GM23338 (cell line): Measurements from ENCODE around the gene NTNG2. TPM values are rescaled to one million over a fixed set of nuclear protein-coding genes. Genes with fewer than 3 reads are reported as not detected.

Source experiments
- ATAC-seq: fragments of 200-7000 bp; cut with Tn5 transposase; 3 replicates; pipeline ENCODE4 v1.9.1; 2020
- DNase-seq: peaks from one replicate; pipeline ENCODE4 v3.0.0-alpha.2; 2015; ENCODE audit warnings: low spot score
- H2AFZ ChIP-seq: fragments of 200-600 bp; sonication (generic); 2 replicates; pipeline ENCODE4 v1.8.0; 2016; ENCODE audit warnings: antibody characterized with exemption, mild to moderate bottlenecking, moderate library complexity
- H3F3A ChIP-seq: fragments of 200-600 bp; sonication (generic); replicated peaks from 2 replicates; pipeline ENCODE4 v1.8.0; 2017; ENCODE audit warnings: antibody characterized with exemption, mixed run types, low read depth
- H3K27ac ChIP-seq: fragments of 200-600 bp; sonication (generic); 2 replicates; pipeline ENCODE4 v1.6.1; 2016; ENCODE audit warnings: low read depth
- H3K27me3 ChIP-seq: fragments of 200-600 bp; sonication (generic); 2 replicates; pipeline ENCODE4 v1.8.0; 2016; ENCODE audit warnings: mild to moderate bottlenecking, mixed run types, moderate library complexity; ENCODE audit not compliant: insufficient read depth
- H3K36me3 ChIP-seq: fragments of 200-600 bp; sonication (generic); 2 replicates; pipeline ENCODE4 v1.8.0; 2016; ENCODE audit warnings: mild to moderate bottlenecking; ENCODE audit not compliant: insufficient read depth
- H3K4me1 ChIP-seq: fragments of 200-600 bp; sonication (generic); 2 replicates; pipeline ENCODE4 v1.8.0; 2016; ENCODE audit warnings: mild to moderate bottlenecking, moderate library complexity; ENCODE audit not compliant: insufficient read depth
- H3K4me2 ChIP-seq: fragments of 200-600 bp; sonication (generic); 2 replicates; pipeline ENCODE4 v1.7.1; 2017; ENCODE audit warnings: mixed run types
- H3K4me3 ChIP-seq: fragments of 200-600 bp; sonication (generic); 2 replicates; pipeline ENCODE4 v1.6.1; 2016; ENCODE audit warnings: mixed run types
- H3K79me2 ChIP-seq: fragments of 200-600 bp; sonication (generic); replicated peaks from 2 replicates; pipeline ENCODE4 v1.8.0; 2017; ENCODE audit warnings: mild to moderate bottlenecking; ENCODE audit not compliant: insufficient read depth
- H3K9me2 ChIP-seq: fragments of 200-600 bp; sonication (generic); 2 replicates; pipeline ENCODE4 v1.8.0; 2017; ENCODE audit not compliant: insufficient read depth
- H4K20me1 ChIP-seq: fragments of 200-600 bp; sonication (generic); replicated peaks from 2 replicates; pipeline ENCODE4 v1.8.0; 2017; ENCODE audit warnings: mild to moderate bottlenecking; ENCODE audit not compliant: insufficient read depth
- H3K27ac Mint-ChIP-seq: 2 replicates; pipeline ENCODE4 v1.8.0; 2020; ENCODE audit warnings: inconsistent platforms, mild to moderate bottlenecking, moderate library complexity, mixed read lengths
- H3K27me3 Mint-ChIP-seq: 3 replicates; pipeline ENCODE4 v1.8.0; 2022; ENCODE audit warnings: low read depth, mild to moderate bottlenecking, moderate library complexity, mixed read lengths, inconsistent platforms; ENCODE audit not compliant: insufficient read depth, poor library complexity
- H3K36me3 Mint-ChIP-seq: 3 replicates; pipeline ENCODE4 v1.8.0; 2021; ENCODE audit warnings: low read depth, mild to moderate bottlenecking, inconsistent platforms, moderate library complexity, mixed read lengths
- H3K4me1 Mint-ChIP-seq: 3 replicates; pipeline ENCODE4 v1.8.0; 2020; ENCODE audit warnings: mild to moderate bottlenecking, inconsistent platforms, mixed read lengths
- H3K4me3 Mint-ChIP-seq: 3 replicates; pipeline ENCODE4 v1.8.0; 2021; ENCODE audit warnings: moderate library complexity, mild to moderate bottlenecking, inconsistent platforms, mixed read lengths
- H3K9me3 Mint-ChIP-seq: 3 replicates; pipeline ENCODE4 v1.8.0; 2020; ENCODE audit warnings: moderate library complexity, mild to moderate bottlenecking, inconsistent platforms, mixed read lengths
- CREB1 ChIP-seq: fragments of 250-450 bp; sonication (Bioruptor Pico); IDR thresholded peaks from 2 replicates; pipeline ENCODE4 v1.5.0; 2020; ENCODE audit warnings: low read depth, mild to moderate bottlenecking, moderate library complexity
- EZH2 ChIP-seq: fragments of 200-600 bp; sonication (generic); IDR thresholded peaks from one replicate; pipeline ENCODE4 v1.8.0; 2017; ENCODE audit warnings: antibody characterized with exemption, mild to moderate bottlenecking, low read depth; ENCODE audit not compliant: unreplicated experiment
- EZH2phosphoT487 ChIP-seq: fragments of 200-600 bp; sonication (generic); IDR thresholded peaks from one replicate; pipeline ENCODE4 v1.8.1; 2018; ENCODE audit warnings: antibody characterized with exemption; ENCODE audit not compliant: unreplicated experiment
- JUNB ChIP-seq: IDR thresholded peaks from one replicate; pipeline ENCODE4 v1.6.1; 2016; ENCODE audit warnings: antibody characterized with exemption; ENCODE audit not compliant: unreplicated experiment
- NANOG ChIP-seq: IDR thresholded peaks from 2 replicates; pipeline ENCODE4 v1.6.1; 2016; ENCODE audit warnings: antibody characterized with exemption, borderline replicate concordance
- POLR2AphosphoS5 ChIP-seq: IDR thresholded peaks from 2 replicates; pipeline ENCODE4 v1.6.1; 2016; ENCODE audit warnings: antibody characterized with exemption, low read depth
- STAT1 ChIP-seq: IDR thresholded peaks from one replicate; pipeline ENCODE4 v1.6.1; 2016; ENCODE audit warnings: antibody characterized with exemption; ENCODE audit not compliant: unreplicated experiment
- ZNF114 ChIP-seq: fragments of 250-450 bp; sonication (Bioruptor Pico); IDR thresholded peaks from 2 replicates; pipeline ENCODE4 v1.5.0; 2020; ENCODE audit warnings: mild to moderate bottlenecking, moderate library complexity
- ZNF331 ChIP-seq: fragments of 250-450 bp; sonication (Bioruptor Pico); IDR thresholded peaks from 2 replicates; pipeline ENCODE4 v1.5.0; 2020; ENCODE audit warnings: low read depth, mild to moderate bottlenecking, moderate library complexity
- polyA plus RNA-seq: library from polyadenylated mRNA; unstranded; fragments of >200 nt; fragmentation: Nextera tagmentation; extraction: Ambion mirVana; gene quantifications from 2 replicates; pipeline ENCODE4 v1.2.1, GENCODE V29; 2016
- total RNA-seq: library from RNA; depleted of rRNA; stranded (reverse); fragments of >200 nt; shearing (Covaris generic); gene quantifications from 2 replicates; pipeline ENCODE4 v1.2.3, GENCODE V29; 2014
- TF ChIP-seq, protein P1 (sequence below), 2 experiments: fragments of 200-600 bp in 1 of 2; sonication (generic) in 1 of 2; conservative IDR thresholded peaks; 2 replicates each; pipeline versions ENCODE4 v1.5.1 to v1.6.1; 2016 to 2017; ENCODE audit warnings: antibody characterized with exemption in 2 of 2, low read depth in 2 of 2, mild to moderate bottlenecking in 2 of 2, moderate library complexity in 1 of 2
- TF ChIP-seq, protein P2 (sequence below): IDR thresholded peaks from 2 replicates; pipeline ENCODE4 v1.6.1; 2016; ENCODE audit warnings: antibody characterized with exemption
- TF ChIP-seq, protein P3 (sequence below): fragments of 250-450 bp; sonication (Bioruptor Pico); IDR thresholded peaks from 2 replicates; pipeline ENCODE4 v1.5.0; 2020; ENCODE audit warnings: mild to moderate bottlenecking, moderate library complexity
- TF ChIP-seq, protein P4 (sequence below): IDR thresholded peaks from one replicate; pipeline ENCODE4 v1.6.1; 2018; ENCODE audit warnings: antibody characterized with exemption; ENCODE audit not compliant: unreplicated experiment

The NTNG2 gene
- total and polyA plus RNA-seq, 2 experiments from 2014 or later, result 0.99 to 1.7 TPM

DNA sequence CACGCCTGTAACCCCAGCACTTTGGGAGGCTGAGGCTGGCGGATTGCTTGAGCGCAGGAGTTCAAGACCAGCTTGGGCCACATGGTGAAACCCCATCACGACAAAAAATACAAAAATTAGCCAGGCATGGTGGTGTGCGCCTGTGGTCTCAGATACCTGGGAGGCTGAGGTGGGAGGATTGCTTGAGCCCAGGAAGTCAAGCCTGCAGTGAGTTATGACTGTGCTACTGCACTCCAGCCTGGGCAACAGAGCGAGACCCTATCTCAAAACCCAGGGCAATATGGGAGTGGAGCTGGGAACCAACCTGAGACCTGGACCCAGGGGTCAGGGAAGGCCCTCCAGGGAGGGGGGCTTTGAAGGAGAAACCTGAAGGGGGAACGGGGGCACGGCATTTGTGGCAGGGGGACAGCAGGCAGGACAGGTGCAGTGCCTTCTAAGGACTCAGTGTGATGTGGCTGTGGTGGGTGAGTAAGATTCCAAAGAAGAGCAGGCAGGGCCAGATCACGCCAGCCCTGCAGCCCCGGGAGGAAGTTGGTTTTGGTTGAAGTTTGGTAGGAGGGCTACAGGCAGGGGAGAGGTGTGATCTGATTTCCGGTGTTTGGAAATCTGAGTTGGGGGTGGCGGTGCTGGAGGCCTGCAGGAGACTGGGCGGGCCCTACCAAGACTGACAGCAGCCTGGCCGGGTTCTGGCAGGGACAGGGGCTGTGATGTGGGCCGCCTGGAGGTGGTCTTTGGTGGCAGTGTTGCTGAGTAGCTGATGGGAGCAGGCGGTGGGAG is 46.2 kb downstream of the NTNG2 start:
- H3K27me3 Mint-ChIP-seq, result peaks cover 15% of the 10 kb centered on the region
- peaks cover 5% of the 10 kb centered on the region; the same call in 1 of the 3 replicates for H3K9me3 Mint-ChIP-seq

More for the DNA sequence above, 46.2 kb downstream of the NTNG2 start:
- no peaks in the 10 kb centered on the region for H3K79me2 ChIP-seq
- no peak overlapping the region for H3K4me2 ChIP-seq
- ATAC-seq, result peak; percentile 90
- Mint-ChIP-seq H3K4me1 (peaks cover 6% of the 10 kb centered on the region), H3K36me3 (no peaks in the 10 kb centered on the region; the same call in 2 of the 3 replicates), H3K4me3 (no peak overlapping the region), H3K27ac (peak overlapping the region; percentile 63)
- H4K20me1 ChIP-seq, result no peaks in the 10 kb centered on the region
- TF ChIP-seq, protein P1, sequence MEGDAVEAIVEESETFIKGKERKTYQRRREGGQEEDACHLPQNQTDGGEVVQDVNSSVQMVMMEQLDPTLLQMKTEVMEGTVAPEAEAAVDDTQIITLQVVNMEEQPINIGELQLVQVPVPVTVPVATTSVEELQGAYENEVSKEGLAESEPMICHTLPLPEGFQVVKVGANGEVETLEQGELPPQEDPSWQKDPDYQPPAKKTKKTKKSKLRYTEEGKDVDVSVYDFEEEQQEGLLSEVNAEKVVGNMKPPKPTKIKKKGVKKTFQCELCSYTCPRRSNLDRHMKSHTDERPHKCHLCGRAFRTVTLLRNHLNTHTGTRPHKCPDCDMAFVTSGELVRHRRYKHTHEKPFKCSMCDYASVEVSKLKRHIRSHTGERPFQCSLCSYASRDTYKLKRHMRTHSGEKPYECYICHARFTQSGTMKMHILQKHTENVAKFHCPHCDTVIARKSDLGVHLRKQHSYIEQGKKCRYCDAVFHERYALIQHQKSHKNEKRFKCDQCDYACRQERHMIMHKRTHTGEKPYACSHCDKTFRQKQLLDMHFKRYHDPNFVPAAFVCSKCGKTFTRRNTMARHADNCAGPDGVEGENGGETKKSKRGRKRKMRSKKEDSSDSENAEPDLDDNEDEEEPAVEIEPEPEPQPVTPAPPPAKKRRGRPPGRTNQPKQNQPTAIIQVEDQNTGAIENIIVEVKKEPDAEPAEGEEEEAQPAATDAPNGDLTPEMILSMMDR (conservative IDR thresholded peaks at IDR 0.05; ENCODE audit: low read depth in 2 of 2), result no peak
- TF ChIP-seq ZNF331 (CRISPR knock-in tag) (no peak), EZH2phosphoT487 (no peak), POLR2AphosphoS5 (no peak), STAT1 (no peak), JUNB (no peak), NANOG (no peak), ZNF114 (no peak), CREB1 (no peak), EZH2 (no peak)
- TF ChIP-seq, protein P2, sequence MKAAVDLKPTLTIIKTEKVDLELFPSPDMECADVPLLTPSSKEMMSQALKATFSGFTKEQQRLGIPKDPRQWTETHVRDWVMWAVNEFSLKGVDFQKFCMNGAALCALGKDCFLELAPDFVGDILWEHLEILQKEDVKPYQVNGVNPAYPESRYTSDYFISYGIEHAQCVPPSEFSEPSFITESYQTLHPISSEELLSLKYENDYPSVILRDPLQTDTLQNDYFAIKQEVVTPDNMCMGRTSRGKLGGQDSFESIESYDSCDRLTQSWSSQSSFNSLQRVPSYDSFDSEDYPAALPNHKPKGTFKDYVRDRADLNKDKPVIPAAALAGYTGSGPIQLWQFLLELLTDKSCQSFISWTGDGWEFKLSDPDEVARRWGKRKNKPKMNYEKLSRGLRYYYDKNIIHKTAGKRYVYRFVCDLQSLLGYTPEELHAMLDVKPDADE, result no peak
- TF ChIP-seq, protein P3, sequence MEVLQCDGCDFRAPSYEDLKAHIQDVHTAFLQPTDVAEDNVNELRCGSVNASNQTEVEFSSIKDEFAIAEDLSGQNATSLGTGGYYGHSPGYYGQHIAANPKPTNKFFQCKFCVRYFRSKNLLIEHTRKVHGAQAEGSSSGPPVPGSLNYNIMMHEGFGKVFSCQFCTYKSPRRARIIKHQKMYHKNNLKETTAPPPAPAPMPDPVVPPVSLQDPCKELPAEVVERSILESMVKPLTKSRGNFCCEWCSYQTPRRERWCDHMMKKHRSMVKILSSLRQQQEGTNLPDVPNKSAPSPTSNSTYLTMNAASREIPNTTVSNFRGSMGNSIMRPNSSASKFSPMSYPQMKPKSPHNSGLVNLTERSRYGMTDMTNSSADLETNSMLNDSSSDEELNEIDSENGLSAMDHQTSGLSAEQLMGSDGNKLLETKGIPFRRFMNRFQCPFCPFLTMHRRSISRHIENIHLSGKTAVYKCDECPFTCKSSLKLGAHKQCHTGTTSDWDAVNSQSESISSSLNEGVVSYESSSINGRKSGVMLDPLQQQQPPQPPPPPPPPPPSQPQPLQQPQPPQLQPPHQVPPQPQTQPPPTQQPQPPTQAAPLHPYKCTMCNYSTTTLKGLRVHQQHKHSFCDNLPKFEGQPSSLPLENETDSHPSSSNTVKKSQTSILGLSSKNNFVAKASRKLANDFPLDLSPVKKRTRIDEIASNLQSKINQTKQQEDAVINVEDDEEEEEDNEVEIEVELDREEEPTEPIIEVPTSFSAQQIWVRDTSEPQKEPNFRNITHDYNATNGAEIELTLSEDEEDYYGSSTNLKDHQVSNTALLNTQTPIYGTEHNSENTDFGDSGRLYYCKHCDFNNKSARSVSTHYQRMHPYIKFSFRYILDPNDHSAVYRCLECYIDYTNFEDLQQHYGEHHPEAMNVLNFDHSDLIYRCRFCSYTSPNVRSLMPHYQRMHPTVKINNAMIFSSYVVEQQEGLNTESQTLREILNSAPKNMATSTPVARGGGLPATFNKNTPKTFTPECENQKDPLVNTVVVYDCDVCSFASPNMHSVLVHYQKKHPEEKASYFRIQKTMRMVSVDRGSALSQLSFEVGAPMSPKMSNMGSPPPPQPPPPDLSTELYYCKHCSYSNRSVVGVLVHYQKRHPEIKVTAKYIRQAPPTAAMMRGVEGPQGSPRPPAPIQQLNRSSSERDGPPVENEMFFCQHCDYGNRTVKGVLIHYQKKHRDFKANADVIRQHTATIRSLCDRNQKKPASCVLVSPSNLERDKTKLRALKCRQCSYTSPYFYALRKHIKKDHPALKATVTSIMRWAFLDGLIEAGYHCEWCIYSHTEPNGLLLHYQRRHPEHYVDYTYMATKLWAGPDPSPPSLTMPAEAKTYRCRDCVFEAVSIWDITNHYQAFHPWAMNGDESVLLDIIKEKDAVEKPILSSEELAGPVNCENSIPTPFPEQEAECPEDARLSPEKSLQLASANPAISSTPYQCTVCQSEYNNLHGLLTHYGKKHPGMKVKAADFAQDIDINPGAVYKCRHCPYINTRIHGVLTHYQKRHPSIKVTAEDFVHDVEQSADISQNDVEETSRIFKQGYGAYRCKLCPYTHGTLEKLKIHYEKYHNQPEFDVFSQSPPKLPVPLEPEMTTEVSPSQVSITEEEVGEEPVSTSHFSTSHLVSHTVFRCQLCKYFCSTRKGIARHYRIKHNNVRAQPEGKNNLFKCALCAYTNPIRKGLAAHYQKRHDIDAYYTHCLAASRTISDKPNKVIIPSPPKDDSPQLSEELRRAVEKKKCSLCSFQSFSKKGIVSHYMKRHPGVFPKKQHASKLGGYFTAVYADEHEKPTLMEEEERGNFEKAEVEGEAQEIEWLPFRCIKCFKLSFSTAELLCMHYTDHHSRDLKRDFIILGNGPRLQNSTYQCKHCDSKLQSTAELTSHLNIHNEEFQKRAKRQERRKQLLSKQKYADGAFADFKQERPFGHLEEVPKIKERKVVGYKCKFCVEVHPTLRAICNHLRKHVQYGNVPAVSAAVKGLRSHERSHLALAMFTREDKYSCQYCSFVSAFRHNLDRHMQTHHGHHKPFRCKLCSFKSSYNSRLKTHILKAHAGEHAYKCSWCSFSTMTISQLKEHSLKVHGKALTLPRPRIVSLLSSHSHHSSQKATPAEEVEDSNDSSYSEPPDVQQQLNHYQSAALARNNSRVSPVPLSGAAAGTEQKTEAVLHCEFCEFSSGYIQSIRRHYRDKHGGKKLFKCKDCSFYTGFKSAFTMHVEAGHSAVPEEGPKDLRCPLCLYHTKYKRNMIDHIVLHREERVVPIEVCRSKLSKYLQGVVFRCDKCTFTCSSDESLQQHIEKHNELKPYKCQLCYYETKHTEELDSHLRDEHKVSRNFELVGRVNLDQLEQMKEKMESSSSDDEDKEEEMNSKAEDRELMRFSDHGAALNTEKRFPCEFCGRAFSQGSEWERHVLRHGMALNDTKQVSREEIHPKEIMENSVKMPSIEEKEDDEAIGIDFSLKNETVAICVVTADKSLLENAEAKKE (CRISPR knock-in tag), result no peak
- TF ChIP-seq, protein P4, sequence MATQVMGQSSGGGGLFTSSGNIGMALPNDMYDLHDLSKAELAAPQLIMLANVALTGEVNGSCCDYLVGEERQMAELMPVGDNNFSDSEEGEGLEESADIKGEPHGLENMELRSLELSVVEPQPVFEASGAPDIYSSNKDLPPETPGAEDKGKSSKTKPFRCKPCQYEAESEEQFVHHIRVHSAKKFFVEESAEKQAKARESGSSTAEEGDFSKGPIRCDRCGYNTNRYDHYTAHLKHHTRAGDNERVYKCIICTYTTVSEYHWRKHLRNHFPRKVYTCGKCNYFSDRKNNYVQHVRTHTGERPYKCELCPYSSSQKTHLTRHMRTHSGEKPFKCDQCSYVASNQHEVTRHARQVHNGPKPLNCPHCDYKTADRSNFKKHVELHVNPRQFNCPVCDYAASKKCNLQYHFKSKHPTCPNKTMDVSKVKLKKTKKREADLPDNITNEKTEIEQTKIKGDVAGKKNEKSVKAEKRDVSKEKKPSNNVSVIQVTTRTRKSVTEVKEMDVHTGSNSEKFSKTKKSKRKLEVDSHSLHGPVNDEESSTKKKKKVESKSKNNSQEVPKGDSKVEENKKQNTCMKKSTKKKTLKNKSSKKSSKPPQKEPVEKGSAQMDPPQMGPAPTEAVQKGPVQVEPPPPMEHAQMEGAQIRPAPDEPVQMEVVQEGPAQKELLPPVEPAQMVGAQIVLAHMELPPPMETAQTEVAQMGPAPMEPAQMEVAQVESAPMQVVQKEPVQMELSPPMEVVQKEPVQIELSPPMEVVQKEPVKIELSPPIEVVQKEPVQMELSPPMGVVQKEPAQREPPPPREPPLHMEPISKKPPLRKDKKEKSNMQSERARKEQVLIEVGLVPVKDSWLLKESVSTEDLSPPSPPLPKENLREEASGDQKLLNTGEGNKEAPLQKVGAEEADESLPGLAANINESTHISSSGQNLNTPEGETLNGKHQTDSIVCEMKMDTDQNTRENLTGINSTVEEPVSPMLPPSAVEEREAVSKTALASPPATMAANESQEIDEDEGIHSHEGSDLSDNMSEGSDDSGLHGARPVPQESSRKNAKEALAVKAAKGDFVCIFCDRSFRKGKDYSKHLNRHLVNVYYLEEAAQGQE, result no peak
- H3K9me2 ChIP-seq, result no peaks in the 10 kb centered on the region
- no peak overlapping the region for H3K4me3 ChIP-seq
- peak overlapping the region; percentile 52; the same call in 1 of the 2 replicates for H2AFZ ChIP-seq
- no peaks in the 10 kb centered on the region for H3K27me3 ChIP-seq
- H3F3A ChIP-seq, result no peaks in the 10 kb centered on the region
- no peaks in the 10 kb centered on the region for H3K36me3 ChIP-seq
- peak; percentile 68 for DNase-seq
- H3K27ac ChIP-seq, result no peak overlapping the region
- no peaks in the 10 kb centered on the region for H3K4me1 ChIP-seq
